Left ventricle myocardium inferior (tissue), 1 donor: ENCODE results near the gene DNAAF3. TPM values are rescaled to one million over a fixed set of nuclear protein-coding genes. Genes with fewer than 3 reads are reported as not detected.

Experiments
- DNase-seq: peaks from one replicate; pipeline ENCODE4 v3.0.0-alpha.2; 2020
- H3K27ac ChIP-seq: fragments of 200-600 bp; replicated peaks from 2 replicates; pipeline ENCODE4 v1.8.0; 2021
- H3K27me3 ChIP-seq: fragments of 200-600 bp; 2 replicates; pipeline ENCODE4 v1.8.0; 2021; ENCODE audit warnings: low read depth
- H3K36me3 ChIP-seq: fragments of 200-600 bp; 2 replicates; pipeline ENCODE4 v1.8.0; 2021
- H3K4me1 ChIP-seq: fragments of 200-600 bp; 2 replicates; pipeline ENCODE4 v1.8.0; 2021
- H3K4me3 ChIP-seq: fragments of 200-600 bp; 2 replicates; pipeline ENCODE4 v1.8.0; 2021; ENCODE audit warnings: mild to moderate bottlenecking, moderate library complexity
- H3K9me3 ChIP-seq: fragments of 200-600 bp; replicated peaks from 2 replicates; pipeline ENCODE4 v1.8.0; 2021
- intact Hi-C: fragments of 100-400 bp; cut with micrococcal nuclease; formaldehyde crosslinking; loops from one replicate; pipeline ENCODE4 v1.11.0; 2022
- total RNA-seq: library from RNA; stranded (reverse); fragmentation: NEBNext Ultra II Directional; extraction: Animal tissue kit (Norgen Biotek cat#: 25700); gene quantifications from one replicate; pipeline ENCODE4 v1.2.1, GENCODE V29; 2021
- TF ChIP-seq, protein P1 (sequence below): fragments of 200-600 bp; IDR thresholded peaks from 2 replicates; pipeline ENCODE4 v1.8.0; 2021; ENCODE audit warnings: antibody characterized with exemption, mild to moderate bottlenecking, borderline replicate concordance
- donor health status: DM: no; HTN: yes; CAD: no; lungs with severe emphysema.

DNAAF3 gene
- total RNA-seq, 1 donor from 2014 or later: 1.8 TPM

DNA sequence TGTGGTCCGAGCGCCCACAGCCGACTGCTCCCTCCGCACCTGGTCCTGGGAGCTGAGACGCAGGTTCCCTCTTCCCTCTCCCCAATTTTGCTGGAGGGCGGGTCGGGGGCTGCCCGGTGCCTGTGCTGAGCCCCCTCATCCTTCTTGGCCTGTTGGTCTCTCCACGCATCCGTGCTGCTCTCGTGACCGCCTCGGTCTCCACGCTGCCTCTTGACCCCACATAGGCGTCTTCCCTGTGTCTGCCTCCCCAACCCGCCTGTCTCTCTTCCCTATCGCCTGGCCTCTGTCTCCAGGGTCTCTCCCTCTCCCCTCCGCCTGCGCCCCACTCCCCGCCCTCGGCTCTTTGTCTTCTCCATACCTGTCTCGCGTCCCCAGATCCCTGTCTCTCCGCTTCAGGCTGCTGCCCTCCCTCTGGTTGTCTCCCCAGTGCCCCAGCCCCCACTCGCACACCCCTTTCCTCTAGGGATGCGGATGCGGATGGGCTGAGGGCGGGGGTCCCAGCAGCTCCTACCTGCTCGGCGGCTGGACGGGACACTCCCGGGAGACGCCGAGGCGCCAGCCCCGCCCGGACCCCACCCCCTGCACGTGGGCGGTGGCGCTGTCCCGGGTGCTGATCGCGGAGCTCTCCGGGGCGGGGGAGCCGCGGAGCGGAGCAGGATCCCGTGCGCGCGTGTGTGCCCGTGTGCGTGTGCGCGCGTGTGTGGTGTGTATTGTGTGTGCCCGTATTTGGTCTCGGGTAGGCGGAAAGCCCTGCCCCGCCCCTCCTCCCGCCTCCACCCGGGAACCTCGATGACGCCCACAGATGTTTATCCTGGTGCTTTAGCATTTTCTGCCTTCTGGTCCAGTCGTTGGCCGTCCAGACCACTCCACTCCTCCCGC lies 13.4 kb upstream of the DNAAF3 start, which contains the start of gene SYT5:
TSS of gene SYT5 (minus strand) at position 684 of the 879 bp plus-strand sequence. CDS start 1,248 bp downstream, outside the sequence.
- TF ChIP-seq, protein P1, sequence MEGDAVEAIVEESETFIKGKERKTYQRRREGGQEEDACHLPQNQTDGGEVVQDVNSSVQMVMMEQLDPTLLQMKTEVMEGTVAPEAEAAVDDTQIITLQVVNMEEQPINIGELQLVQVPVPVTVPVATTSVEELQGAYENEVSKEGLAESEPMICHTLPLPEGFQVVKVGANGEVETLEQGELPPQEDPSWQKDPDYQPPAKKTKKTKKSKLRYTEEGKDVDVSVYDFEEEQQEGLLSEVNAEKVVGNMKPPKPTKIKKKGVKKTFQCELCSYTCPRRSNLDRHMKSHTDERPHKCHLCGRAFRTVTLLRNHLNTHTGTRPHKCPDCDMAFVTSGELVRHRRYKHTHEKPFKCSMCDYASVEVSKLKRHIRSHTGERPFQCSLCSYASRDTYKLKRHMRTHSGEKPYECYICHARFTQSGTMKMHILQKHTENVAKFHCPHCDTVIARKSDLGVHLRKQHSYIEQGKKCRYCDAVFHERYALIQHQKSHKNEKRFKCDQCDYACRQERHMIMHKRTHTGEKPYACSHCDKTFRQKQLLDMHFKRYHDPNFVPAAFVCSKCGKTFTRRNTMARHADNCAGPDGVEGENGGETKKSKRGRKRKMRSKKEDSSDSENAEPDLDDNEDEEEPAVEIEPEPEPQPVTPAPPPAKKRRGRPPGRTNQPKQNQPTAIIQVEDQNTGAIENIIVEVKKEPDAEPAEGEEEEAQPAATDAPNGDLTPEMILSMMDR: no peak
- Histone ChIP-seq H3K27ac (no peak within 1 kb of the TSS), H3K4me3 (peak within 1 kb of the TSS; percentile 57), H3K9me3 (no peaks in the 10 kb centered on the region), H3K27me3 (peaks cover 98% of the 10 kb centered on the region), H3K36me3 (no peaks in the 10 kb centered on the region), H3K4me1 (peaks cover 17% of the 10 kb centered on the region)
- intact Hi-C loops: no loop called here
- peak; percentile 33 for DNase-seq

DNA sequence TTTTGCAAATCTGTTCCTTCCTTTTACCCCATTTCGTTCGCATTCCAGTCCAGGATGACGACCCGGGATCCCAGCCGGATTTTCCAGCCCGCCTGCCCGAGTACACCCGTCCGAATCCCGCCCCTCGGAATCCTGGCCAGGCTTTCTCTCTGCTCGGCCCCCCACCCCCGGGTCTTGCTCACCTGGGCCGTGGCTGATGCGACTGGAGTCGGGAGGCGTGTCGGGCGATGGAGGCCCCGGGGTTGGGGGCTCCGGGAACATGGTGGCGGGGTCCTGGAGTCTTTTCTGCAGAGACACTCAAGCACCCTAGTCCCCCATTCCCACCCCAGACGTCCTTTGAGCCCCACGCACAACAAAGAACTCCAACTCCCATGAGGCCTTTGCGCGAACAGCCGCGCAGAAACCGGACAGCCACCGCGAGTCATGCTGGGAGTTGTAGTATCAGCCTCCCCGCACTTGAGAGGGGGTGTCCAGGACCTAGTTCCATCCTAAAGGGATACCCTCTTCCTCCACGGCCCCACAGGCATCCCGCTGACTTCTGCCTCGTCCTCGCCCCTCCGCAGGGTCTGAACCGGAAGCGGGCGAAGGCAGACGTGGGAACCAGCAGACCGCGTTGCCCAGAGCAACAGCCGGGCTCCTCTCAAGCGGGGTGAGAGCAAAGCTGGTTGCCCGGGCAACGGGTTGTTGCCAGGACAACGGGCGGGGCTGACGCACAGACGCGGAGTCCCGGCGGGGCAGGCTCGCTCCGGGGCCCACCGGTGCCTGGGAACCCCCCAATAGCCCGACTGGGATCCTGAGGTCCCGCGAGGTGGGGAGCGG lies 12.6 kb upstream of the DNAAF3 start:
- Histone ChIP-seq H3K36me3 (no peaks in the 10 kb centered on the region), H3K4me3 (peak overlapping the region; percentile 57), H3K4me1 (peaks cover 21% of the 10 kb centered on the region), H3K27ac (no peak overlapping the region), H3K9me3 (no peaks in the 10 kb centered on the region), H3K27me3 (peaks cover 100% of the 10 kb centered on the region)
- TF ChIP-seq, protein P1: no peak
- intact Hi-C loops: no loop called here
- peak; percentile 46 for DNase-seq

- Histone ChIP-seq H3K36me3 (no peaks in the 10 kb centered on the region), H3K27me3 (peaks cover 99% of the 10 kb centered on the region), H3K9me3 (no peaks in the 10 kb centered on the region), H3K4me3 (no peak overlapping the region), H3K27ac (no peak overlapping the region), H3K4me1 (peaks cover 29% of the 10 kb centered on the region)
- intact Hi-C loops: no loop called here
- no peak for DNase-seq
- TF ChIP-seq, protein P1: no peak
These were observed 9.7 kb upstream of the DNAAF3 start for GRCh38 chr19:55176076-55176475.

DNA sequence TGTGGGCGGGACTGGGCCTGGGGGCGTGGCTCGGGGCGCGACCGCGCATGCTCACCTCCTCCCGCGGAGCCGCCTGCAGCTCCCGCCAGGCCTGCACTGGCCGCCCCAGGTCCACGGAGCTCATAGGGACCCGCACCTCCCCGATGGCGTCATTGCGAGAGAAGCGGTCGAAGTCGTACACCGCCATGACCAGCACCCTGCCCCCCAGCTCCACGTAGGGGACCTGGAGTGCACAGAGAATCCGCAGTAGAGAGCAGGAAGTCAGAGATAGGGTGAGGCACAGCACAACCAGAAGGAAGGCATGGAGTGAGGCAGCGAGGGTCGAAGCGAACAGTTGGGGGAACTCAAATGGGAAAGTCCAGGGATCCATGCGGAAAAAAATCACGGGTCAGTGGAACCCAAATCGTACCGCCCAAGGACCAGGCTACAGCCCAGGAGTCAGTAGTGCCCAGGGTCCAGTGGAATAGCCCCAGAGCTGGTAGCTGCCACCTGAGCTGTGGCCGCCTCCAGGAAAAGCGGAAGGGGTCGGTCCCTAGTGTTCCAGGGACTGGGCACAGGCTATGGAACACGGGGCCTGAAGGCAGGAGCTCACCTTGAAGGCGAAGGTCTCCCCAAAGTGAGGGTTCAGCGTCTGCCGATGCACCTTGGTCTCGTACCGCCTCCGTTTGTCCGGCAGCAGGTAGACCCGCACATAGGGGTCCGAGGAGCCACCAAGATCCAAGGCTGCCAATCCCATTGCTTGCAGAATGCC lies 8.9 kb upstream of the DNAAF3 start:
- Histone ChIP-seq H3K36me3 (no peaks in the 10 kb centered on the region), H3K27ac (no peak overlapping the region), H3K4me3 (no peak overlapping the region), H3K27me3 (peaks cover 99% of the 10 kb centered on the region), H3K4me1 (peaks cover 29% of the 10 kb centered on the region), H3K9me3 (no peaks in the 10 kb centered on the region)
- TF ChIP-seq, protein P1: no peak
- DNase-seq: no peak
- intact Hi-C loops: no loop called here

- no peaks in the 10 kb centered on the region for H3K9me3 ChIP-seq
- DNase-seq: no peak
- no peak overlapping the region for H3K27ac ChIP-seq
- H3K27me3 ChIP-seq: peaks cover 99% of the 10 kb centered on the region
- H3K4me1 ChIP-seq: peaks cover 22% of the 10 kb centered on the region
- H3K4me3 ChIP-seq: peak overlapping the region; percentile 60
- intact Hi-C loops: no loop called here
- TF ChIP-seq, protein P1: no peak
- H3K36me3 ChIP-seq: no peaks in the 10 kb centered on the region
These were observed 8.2 kb upstream of the DNAAF3 start for GRCh38 chr19:55174425-55175116.
